ENCODE data around the gene ZNF397.

GRCh38 chr18:35245719-35246317 is 5.0 kb downstream of the ZNF397 start:
- TF ChIP-seq CTCF (conservative IDR thresholded peaks at IDR 0.05) (no peak), ZFX (IDR thresholded peaks at IDR 0.05) (no peak)

Measured in C4-2B (cell line).